Astrocyte of the spinal cord (primary cell): ENCODE measurements around the gene MAGI2.

Experiments
- DNase-seq: peaks from one replicate; pipeline ENCODE4 v3.0.0; 2011; ENCODE audit warnings: low read depth, low spot score
- H3K4me3 ChIP-seq: 2 replicates; pipeline ENCODE4 v1.5.1; 2011; ENCODE audit warnings: low read depth, mild to moderate bottlenecking, low read length, moderate library complexity
- CTCF ChIP-seq: IDR thresholded peaks from 2 replicates; pipeline ENCODE4 v1.5.1; 2012; ENCODE audit warnings: low read depth, mild to moderate bottlenecking, low read length, inconsistent platforms
- in situ Hi-C: cut with HindIII; loops from 2 replicates; pipeline ENCODE4 v1.10.0; 2017; ENCODE audit warnings: low sequenced_read_pairs

MAGI2 gene

GRCh38 chr7:78747592-78747991, 705.9 kb downstream of the MAGI2 start:
- no peak for DNase-seq
- TF ChIP-seq CTCF: no peak
- in situ Hi-C loops: no loop called here
- no peak overlapping the region for H3K4me3 ChIP-seq

DNA sequence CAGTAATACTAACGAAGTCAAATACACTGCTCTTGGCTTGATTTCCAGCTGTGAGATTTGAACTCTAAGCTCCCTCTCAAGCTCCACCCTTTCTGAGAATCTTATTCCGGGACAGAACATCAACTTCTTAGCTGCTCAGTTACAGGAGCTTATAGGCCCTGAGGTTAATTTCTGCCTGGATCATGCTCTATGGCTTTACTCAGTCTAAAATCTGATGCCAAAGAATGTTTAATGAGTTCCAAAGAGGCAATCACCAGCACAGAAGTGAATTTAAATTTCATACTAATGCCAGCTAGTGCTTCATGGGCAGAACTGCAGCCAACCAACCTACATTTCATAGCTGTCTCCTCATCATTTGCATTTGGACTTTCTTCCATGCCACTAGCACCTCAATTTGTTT, 707.2 kb downstream of the MAGI2 start:
- H3K4me3 ChIP-seq: no peak overlapping the region
- no peak for TF ChIP-seq CTCF
- DNase-seq: no peak
- in situ Hi-C loops: no loop called here

GRCh38 chr7:78742694-78743093, 710.8 kb downstream of the MAGI2 start:
- H3K4me3 ChIP-seq: no peak overlapping the region
- TF ChIP-seq CTCF: no peak
- in situ Hi-C loops: no loop called here
- no peak for DNase-seq

- in situ Hi-C loops: no loop called here
- TF ChIP-seq CTCF: no peak
- no peak overlapping the region for H3K4me3 ChIP-seq
- DNase-seq: no peak
Measured at GRCh38 chr7:78736548-78736947, 716.9 kb downstream of the MAGI2 start.

GRCh38 chr7:78734626-78735025, 718.8 kb downstream of the MAGI2 start:
- TF ChIP-seq CTCF: no peak
- in situ Hi-C loops: no loop called here
- H3K4me3 ChIP-seq: no peak overlapping the region
- DNase-seq: no peak

DNA sequence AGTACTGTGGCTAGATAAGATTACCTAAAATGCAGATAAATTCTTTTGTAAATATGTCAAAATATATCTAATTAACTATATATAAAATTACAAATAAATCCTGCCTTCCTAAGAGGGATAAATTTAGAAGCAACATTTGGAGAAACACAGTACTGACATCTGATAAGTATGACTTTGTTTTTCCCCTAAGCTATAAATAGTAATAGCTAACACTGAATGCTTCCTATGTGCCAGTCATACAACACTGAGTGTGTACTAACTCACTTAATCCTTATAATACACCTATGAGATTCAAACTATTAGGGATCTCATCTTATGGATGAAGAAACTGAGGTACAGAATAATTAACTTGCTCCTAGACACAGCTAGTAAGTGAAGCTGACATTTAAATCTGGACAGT, 733.4 kb downstream of the MAGI2 start:
- TF ChIP-seq CTCF: no peak
- in situ Hi-C loops: no loop called here
- no peak overlapping the region for H3K4me3 ChIP-seq
- DNase-seq: no peak

DNA sequence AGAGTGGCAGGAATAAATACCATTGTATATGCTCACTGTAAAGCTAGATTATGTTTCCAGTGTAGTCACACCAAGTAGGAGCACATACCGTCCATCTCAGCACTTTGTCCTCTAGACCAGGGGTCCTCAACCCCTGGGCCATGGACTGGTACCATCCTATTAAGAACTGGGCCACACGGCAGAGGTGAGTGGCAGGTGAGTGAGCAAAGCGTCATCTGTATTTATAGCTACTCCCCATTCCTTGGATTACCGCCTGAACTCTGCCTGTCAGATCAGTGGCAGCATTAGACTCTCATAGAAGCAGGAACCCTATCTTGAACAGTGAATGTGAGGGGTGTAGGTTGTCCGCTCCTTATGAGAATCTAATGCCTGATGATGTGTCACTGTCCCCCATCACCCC, 735.3 kb downstream of the MAGI2 start:
- no peak for TF ChIP-seq CTCF
- no peak overlapping the region for H3K4me3 ChIP-seq
- in situ Hi-C loops: no loop called here
- DNase-seq: no peak
